Trophoblast cell (in vitro differentiated cells and primary cell): ENCODE data around the gene HECTD4.

Source experiments
- DNase-seq, 2 donors: peaks; one replicate each; pipeline ENCODE4 v3.0.0-alpha.2; 2016
- H2AFZ ChIP-seq: 2 replicates; pipeline ENCODE4 v1.6.1; 2013; ENCODE audit warnings: low read length, moderate library complexity, mild to moderate bottlenecking; ENCODE audit not compliant: insufficient read depth, poor library complexity
- H2AK5ac ChIP-seq: 2 replicates; pipeline ENCODE4 v1.6.1; 2013; ENCODE audit warnings: mild to moderate bottlenecking, low read length
- H2BK120ac ChIP-seq: 2 replicates; pipeline ENCODE4 v1.6.1; 2013; ENCODE audit warnings: low read length, mild to moderate bottlenecking, moderate library complexity; ENCODE audit not compliant: insufficient read depth, poor library complexity
- H2BK12ac ChIP-seq: 2 replicates; pipeline ENCODE4 v1.6.1; 2013; ENCODE audit warnings: mild to moderate bottlenecking, low read length, moderate library complexity
- H2BK5ac ChIP-seq: 2 replicates; pipeline ENCODE4 v1.6.1; 2013; ENCODE audit warnings: low read length, low read depth, moderate library complexity, mild to moderate bottlenecking; ENCODE audit not compliant: poor library complexity
- H3K14ac ChIP-seq: 2 replicates; pipeline ENCODE4 v1.6.1; 2013; ENCODE audit warnings: mild to moderate bottlenecking, low read length
- H3K18ac ChIP-seq: 2 replicates; pipeline ENCODE4 v1.6.1; 2013; ENCODE audit warnings: mild to moderate bottlenecking, low read length
- H3K23ac ChIP-seq: 2 replicates; pipeline ENCODE4 v1.6.1; 2013; ENCODE audit warnings: low read length
- H3K27ac ChIP-seq: 2 replicates; pipeline ENCODE4 v1.5.1; 2013; ENCODE audit warnings: low read depth, mild to moderate bottlenecking, inconsistent platforms, low read length, moderate library complexity
- H3K27me3 ChIP-seq: 2 replicates; pipeline ENCODE4 v1.6.1; 2013; ENCODE audit warnings: inconsistent platforms, mild to moderate bottlenecking, low read length, moderate library complexity; ENCODE audit not compliant: insufficient read depth
- H3K36me3 ChIP-seq, 2 experiments: 1 replicate in 1 of 2; 2 replicates in 1 of 2; pipeline ENCODE4 v1.6.1; 2013; ENCODE audit warnings: low read length in 2 of 2, mild to moderate bottlenecking in 2 of 2, moderate library complexity in 1 of 2; ENCODE audit not compliant: insufficient read depth in 2 of 2, control insufficient read depth in 1 of 2
- H3K4ac ChIP-seq: 2 replicates; pipeline ENCODE4 v1.6.1; 2013; ENCODE audit warnings: low read depth, mild to moderate bottlenecking, low read length, moderate library complexity
- H3K4me1 ChIP-seq, 2 experiments: 1 replicate in 1 of 2; 2 replicates in 1 of 2; pipeline ENCODE4 v1.6.1; 2013; ENCODE audit warnings: low read length in 2 of 2, mild to moderate bottlenecking in 2 of 2, moderate library complexity in 1 of 2; ENCODE audit not compliant: insufficient read depth in 2 of 2, control insufficient read depth in 1 of 2
- H3K4me2 ChIP-seq: 2 replicates; pipeline ENCODE4 v1.6.1; 2013; ENCODE audit warnings: inconsistent platforms, mild to moderate bottlenecking, low read length, moderate library complexity
- H3K4me3 ChIP-seq: 2 replicates; pipeline ENCODE4 v1.5.1; 2013; ENCODE audit warnings: mild to moderate bottlenecking, low read depth, low read length, inconsistent platforms
- H3K79me1 ChIP-seq: one replicate; pipeline ENCODE4 v1.6.1; 2013; ENCODE audit warnings: low read length
- H3K79me2 ChIP-seq: 2 replicates; pipeline ENCODE4 v1.6.1; 2013; ENCODE audit warnings: low read length, mild to moderate bottlenecking; ENCODE audit not compliant: control insufficient read depth, insufficient read depth, poor library complexity
- H3K9ac ChIP-seq: 2 replicates; pipeline ENCODE4 v1.6.1; 2013; ENCODE audit warnings: mild to moderate bottlenecking, low read length
- H3K9me3 ChIP-seq: 2 replicates; pipeline ENCODE4 v1.6.1; 2013; ENCODE audit warnings: low read depth, mild to moderate bottlenecking, control low read depth, inconsistent platforms, low read length; ENCODE audit not compliant: insufficient read depth
- H4K12ac ChIP-seq: 2 replicates; pipeline ENCODE4 v1.6.1; 2013; ENCODE audit warnings: low read depth, mild to moderate bottlenecking, low read length, moderate library complexity
- H4K8ac ChIP-seq: 2 replicates; pipeline ENCODE4 v1.6.1; 2013; ENCODE audit warnings: low read depth, mild to moderate bottlenecking, low read length, moderate library complexity
- H4K91ac ChIP-seq: one replicate; pipeline ENCODE4 v1.6.1; 2013; ENCODE audit warnings: low read depth, mild to moderate bottlenecking, low read length, moderate library complexity
- WGBS: extraction: QIAGEN DNeasy Blood & Tissue Kit; methylation state at CpG from one replicate; pipeline ENCODE4 v1.1.7; 2013; ENCODE audit warnings: missing lambda C conversion rate; ENCODE audit not compliant: insufficient read length, insufficient coverage; ENCODE audit errors: extremely low coverage; 5-methylcytosine and 5-hydroxymethylcytosine counted together

The HECTD4 gene

DNA sequence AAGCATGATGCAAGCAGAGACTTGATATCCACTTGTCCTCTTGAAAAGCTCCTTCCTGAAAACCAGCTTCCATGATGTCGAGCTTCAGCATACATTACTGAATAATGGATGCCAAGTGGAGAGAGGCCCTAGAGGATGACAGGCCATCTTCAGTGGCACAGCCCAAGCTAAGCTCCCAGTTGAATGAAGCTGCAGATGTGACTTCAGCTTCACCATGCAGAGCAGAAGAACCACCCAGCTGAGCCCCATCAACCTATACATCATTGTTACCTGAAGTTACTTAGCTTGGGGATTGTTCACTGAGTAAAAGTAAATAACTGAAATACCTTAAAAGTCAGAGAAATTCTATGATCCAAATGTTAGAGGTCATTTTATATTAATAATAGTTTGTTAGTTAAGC is 93.6 kb downstream of the HECTD4 start:
- no peaks in the 10 kb centered on the region for H3K27me3 ChIP-seq
- no peaks in the 10 kb centered on the region for H3K79me2 ChIP-seq
- no peak overlapping the region for H3K4me2 ChIP-seq
- H3K27ac ChIP-seq = no peak overlapping the region
- H3K23ac ChIP-seq = no peak overlapping the region
- no peak overlapping the region for H3K18ac ChIP-seq
- H3K4me3 ChIP-seq = no peak overlapping the region
- no peak overlapping the region for H2AFZ ChIP-seq
- no CpG with 5 or more reads among the region's 1 CpG for WGBS
- H2AK5ac ChIP-seq = no peak overlapping the region
- no peak overlapping the region for H3K9ac ChIP-seq
- H3K14ac ChIP-seq = no peak overlapping the region
- H3K9me3 ChIP-seq = peaks cover 2% of the 10 kb centered on the region
- no peak overlapping the region for H2BK12ac ChIP-seq
- no peak overlapping the region for H2BK5ac ChIP-seq
- H4K91ac ChIP-seq = no peak overlapping the region
- peaks cover 0 to 2% of the 10 kb centered on the region in 2 experiments for H3K36me3 ChIP-seq
- no peaks in the 10 kb centered on the region for H3K79me1 ChIP-seq
- no peak overlapping the region for H4K12ac ChIP-seq
- H3K4me1 ChIP-seq = no peaks in the 10 kb centered on the region
- no peak overlapping the region for H3K4ac ChIP-seq
- DNase-seq = no peak
- H4K8ac ChIP-seq = no peak overlapping the region
- H2BK120ac ChIP-seq = no peak overlapping the region

DNA sequence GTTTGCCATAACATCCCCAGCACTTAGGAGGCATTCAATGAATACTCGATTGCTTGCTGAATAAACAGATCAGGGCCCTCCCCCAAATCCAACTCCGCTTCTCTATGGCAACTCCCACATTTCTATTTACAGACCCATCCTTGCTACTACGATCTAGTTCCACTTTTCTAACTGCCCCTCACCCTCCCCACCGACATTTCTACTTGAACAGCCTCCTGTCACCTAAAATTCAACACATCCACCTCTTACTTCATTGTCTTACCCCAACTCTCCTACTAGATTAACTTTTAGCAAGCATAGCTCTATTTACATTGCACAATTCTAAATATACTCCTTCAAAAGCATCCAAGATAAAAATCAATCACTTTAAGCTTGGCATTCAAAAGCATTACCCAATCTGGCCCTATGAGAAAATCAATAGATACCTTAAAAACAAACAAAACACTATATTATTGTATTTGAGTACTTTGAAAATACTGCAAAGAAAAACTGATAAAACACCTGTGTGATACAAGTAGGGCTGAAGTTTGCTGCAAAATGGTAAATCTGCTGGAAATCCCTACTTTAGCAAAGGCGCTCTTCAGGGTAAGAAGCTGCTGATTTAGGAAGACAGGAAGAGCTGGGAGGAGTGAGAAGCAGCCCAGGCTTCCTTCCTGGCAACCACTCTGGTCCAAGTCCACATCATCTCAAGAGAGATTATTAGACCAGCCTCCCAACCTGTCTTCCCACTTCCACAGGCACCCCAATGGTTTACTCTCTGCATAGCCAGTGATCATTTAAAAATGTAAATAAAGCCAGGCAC is 96.4 kb downstream of the HECTD4 start:
- Histone ChIP-seq H3K4me3 (no peak overlapping the region), H3K4me2 (no peak overlapping the region), H3K14ac (no peak overlapping the region), H2BK5ac (no peak overlapping the region), H3K23ac (no peak overlapping the region), H2AK5ac (no peak overlapping the region), H3K4me1 (no peaks in the 10 kb centered on the region), H4K12ac (no peak overlapping the region), H3K4ac (no peak overlapping the region), H3K79me2 (no peaks in the 10 kb centered on the region), H2BK120ac (no peak overlapping the region), H2BK12ac (no peak overlapping the region), H3K36me3 (peaks cover 0 to 2% of the 10 kb centered on the region in 2 experiments), H3K9ac (no peak overlapping the region), H3K9me3 (peaks cover 2% of the 10 kb centered on the region), H3K27me3 (no peaks in the 10 kb centered on the region), H3K18ac (no peak overlapping the region), H3K27ac (no peak overlapping the region), H4K8ac (no peak overlapping the region), H3K79me1 (no peaks in the 10 kb centered on the region), H4K91ac (no peak overlapping the region), H2AFZ (no peak overlapping the region)
- WGBS = no CpG with 5 or more reads among the region's 5 CpGs
- no peak for DNase-seq

DNA sequence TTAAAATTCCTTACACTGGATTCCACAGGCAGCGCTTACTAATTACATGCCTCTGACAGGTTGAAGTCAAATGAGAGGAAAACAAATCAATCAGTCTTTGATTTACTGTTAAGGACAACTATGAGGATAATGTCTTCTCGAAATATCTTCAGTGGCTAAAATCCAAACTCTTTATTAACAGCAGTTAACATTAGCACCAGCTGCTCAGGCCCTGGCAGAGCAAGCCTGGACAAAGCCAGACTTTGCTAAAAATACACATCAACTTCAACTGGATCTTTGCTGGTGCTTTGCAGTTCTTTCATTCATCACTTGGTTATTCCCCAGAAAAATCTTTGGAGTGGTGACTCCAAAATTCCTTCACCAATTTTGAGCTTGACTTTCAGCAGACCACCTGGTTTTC is 98.7 kb downstream of the HECTD4 start:
- Histone ChIP-seq H4K12ac (no peak overlapping the region), H3K23ac (no peak overlapping the region), H4K91ac (no peak overlapping the region), H3K4ac (no peak overlapping the region), H3K4me2 (no peak overlapping the region), H3K79me1 (no peaks in the 10 kb centered on the region), H3K18ac (no peak overlapping the region), H3K14ac (no peak overlapping the region), H2AFZ (no peak overlapping the region), H3K27me3 (no peaks in the 10 kb centered on the region), H3K9ac (no peak overlapping the region), H3K4me3 (no peak overlapping the region), H4K8ac (no peak overlapping the region), H3K4me1 (no peaks in the 10 kb centered on the region), H2BK12ac (no peak overlapping the region), H2AK5ac (no peak overlapping the region), H2BK120ac (no peak overlapping the region), H3K9me3 (peaks cover under 1% of the 10 kb centered on the region), H3K36me3 (peaks cover 0 to 1% of the 10 kb centered on the region in 2 experiments), H2BK5ac (no peak overlapping the region), H3K27ac (no peak overlapping the region), H3K79me2 (no peaks in the 10 kb centered on the region)
- WGBS = no CpG with 5 or more reads among the region's 2 CpGs
- no peak for DNase-seq

DNA sequence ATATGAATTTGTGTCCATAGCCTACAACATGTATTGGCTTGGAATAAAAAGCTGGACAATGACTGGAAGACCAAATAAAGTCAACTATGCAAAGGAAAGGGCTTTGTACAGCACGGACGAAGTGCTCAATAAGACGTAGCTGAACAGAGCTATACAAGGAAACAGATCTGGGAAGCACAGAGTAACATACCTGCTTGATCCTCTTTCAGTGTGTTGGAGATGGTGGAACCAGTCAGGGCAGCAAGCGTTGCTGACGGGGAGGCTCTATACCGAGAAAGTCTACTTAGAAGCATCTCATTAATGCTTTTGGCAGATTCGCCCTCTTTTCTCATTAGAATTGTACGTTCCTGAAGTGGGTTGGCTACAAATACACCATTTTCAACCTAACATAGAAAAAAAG is 99.3 kb downstream of the HECTD4 start:
- no peak overlapping the region for H3K27ac ChIP-seq
- no peaks in the 10 kb centered on the region for H3K36me3 ChIP-seq
- no peak overlapping the region for H2BK12ac ChIP-seq
- H4K91ac ChIP-seq = no peak overlapping the region
- H3K9me3 ChIP-seq = no peaks in the 10 kb centered on the region
- no peak overlapping the region for H2BK120ac ChIP-seq
- H4K12ac ChIP-seq = no peak overlapping the region
- no peaks in the 10 kb centered on the region for H3K79me1 ChIP-seq
- no CpG with 5 or more reads among the region's 8 CpGs for WGBS
- peak overlapping the region; percentile 8 for H3K23ac ChIP-seq
- H3K14ac ChIP-seq = no peak overlapping the region
- no peak overlapping the region for H3K4me2 ChIP-seq
- no peaks in the 10 kb centered on the region for H3K4me1 ChIP-seq
- H4K8ac ChIP-seq = no peak overlapping the region
- H2BK5ac ChIP-seq = no peak overlapping the region
- H2AK5ac ChIP-seq = no peak overlapping the region
- no peak for DNase-seq
- H2AFZ ChIP-seq = no peak overlapping the region
- no peak overlapping the region for H3K9ac ChIP-seq
- H3K4me3 ChIP-seq = no peak overlapping the region
- H3K18ac ChIP-seq = no peak overlapping the region
- H3K27me3 ChIP-seq = no peaks in the 10 kb centered on the region
- H3K79me2 ChIP-seq = no peaks in the 10 kb centered on the region
- H3K4ac ChIP-seq = no peak overlapping the region
